ENCODE measurements around the gene OVAAL.

OVAAL gene

DNA sequence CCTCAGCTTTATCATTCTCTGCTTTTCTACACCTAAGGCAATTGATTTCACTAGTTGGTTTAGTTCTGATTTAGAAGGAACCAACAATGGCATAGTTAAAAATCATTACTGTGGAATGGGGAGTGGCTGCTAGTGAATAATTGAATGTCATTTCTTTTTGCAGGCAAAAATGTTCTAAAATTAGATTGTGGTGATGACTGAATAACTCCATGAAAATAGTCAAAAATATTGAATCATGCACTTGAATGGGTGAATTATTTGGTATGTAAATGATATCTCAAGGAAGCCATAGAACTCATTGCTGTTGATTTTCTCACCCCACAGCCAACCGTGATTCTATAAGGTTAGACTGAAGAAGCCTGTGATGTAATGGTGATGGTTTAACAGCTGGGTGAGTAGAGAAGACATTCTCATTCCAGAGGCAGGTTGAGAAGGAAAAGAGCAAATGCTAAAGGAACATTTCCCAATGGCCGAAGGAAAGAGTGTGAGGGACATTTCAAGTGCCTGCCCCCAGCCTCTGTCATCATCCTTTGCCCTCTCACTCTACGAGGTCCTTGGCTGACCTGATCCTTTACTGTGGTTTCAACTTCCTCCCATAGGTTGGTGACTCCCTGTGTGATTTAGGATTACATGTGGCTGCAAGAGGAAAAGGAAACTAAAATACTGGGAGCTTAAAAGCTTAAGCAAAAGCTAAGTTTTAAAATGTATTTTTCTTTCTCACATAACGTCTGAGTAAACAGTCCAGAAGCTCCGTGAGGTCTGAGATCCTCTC is 12.5 kb downstream of the OVAAL start:
- DNase-seq (ENCODE audit: low read depth in 2 of 2) = no peak

GRCh38 chr1:180571832-180572636 is 13.3 kb downstream of the OVAAL start:
- DNase-seq (ENCODE audit: low read depth in 2 of 2) = no peak

- DNase-seq (ENCODE audit: low read depth in 2 of 2) = no peak
These were observed 14.0 kb downstream of the OVAAL start for GRCh38 chr1:180572760-180573159.

GRCh38 chr1:180574031-180574713 is 15.4 kb downstream of the OVAAL start:
- DNase-seq (ENCODE audit: low read depth in 2 of 2) = no peak

GRCh38 chr1:180577361-180577760 is 18.6 kb downstream of the OVAAL start:
- DNase-seq (ENCODE audit: low read depth in 2 of 2) = no peak

- DNase-seq (ENCODE audit: low read depth in 2 of 2) = no peak
These were observed 21.3 kb downstream of the OVAAL start for GRCh38 chr1:180579961-180580611.

- DNase-seq (ENCODE audit: low read depth in 2 of 2) = no peak
These were observed 22.9 kb downstream of the OVAAL start for GRCh38 chr1:180581635-180582039.

- no peak for DNase-seq (ENCODE audit: low read depth in 2 of 2)
These were observed 26.1 kb downstream of the OVAAL start for GRCh38 chr1:180584869-180585268.

DNA sequence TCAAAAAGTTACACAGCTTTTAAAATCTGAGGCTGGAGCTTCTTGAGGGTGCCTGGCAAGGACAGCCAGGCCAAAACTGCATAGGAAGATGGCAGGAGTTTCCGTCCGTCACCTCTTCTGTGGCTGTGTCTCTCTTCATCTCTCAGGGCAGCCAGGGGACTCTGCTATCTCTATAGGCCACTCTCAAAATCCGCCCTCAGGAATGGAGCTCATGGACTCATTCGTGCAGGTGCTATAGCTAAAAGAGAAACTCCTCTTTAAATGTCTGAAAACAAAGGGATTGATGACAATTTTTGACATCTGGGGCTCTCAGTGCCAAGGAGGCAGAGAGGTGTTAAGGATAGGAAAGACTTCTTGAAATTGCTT is 27.2 kb downstream of the OVAAL start:
- no peak for DNase-seq (ENCODE audit: low read depth in 2 of 2)

GRCh38 chr1:180586671-180587155 is 27.9 kb downstream of the OVAAL start:
- no peak for DNase-seq (ENCODE audit: low read depth in 2 of 2)

DNA sequence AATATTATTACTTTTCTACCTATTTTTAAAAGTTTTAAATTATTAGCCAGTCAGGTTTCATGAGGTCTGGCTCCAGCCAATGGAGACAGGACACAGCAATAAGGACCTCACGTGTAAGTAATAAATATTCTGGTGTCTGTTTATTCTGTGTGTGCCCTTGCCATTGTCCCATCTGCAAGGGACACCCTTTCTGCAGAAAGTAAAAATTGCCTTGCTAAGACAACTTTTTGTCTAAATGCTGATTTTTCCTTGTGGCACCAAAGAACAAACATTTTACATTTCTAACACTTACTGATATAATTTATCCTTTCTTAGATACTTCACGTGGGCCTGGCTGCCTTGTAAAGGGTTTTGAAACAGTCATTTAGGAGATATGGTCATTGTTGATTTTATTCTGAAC is 29.4 kb downstream of the OVAAL start:
- no peak for DNase-seq (ENCODE audit: low read depth in 2 of 2)

DNA sequence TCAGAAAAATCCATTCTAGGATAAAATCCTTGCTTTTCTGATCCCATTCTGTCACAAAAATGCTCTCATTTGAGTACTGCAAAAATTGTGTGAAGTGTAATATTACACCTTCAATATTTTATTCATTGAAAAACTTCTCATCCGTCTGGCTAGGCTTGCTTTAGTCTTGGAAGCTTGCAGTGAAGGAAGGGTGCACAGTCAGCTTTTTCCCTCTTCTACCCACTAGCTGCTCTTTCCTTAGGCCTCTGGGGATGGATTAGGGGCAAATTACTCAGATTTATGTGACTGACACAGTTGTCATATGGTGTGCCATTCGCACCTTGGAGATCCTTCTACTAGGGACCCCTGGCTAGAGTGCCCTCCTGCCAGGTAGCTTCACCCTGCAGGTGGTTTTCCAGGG is 32.1 kb downstream of the OVAAL start:
- DNase-seq (ENCODE audit: low read depth in 2 of 2) = no peak

- no peak for DNase-seq (ENCODE audit: low read depth in 2 of 2)
These were observed 34.6 kb downstream of the OVAAL start for GRCh38 chr1:180593382-180593781.

GRCh38 chr1:180594723-180595122 is 36.0 kb downstream of the OVAAL start:
- DNase-seq (ENCODE audit: low read depth in 2 of 2) = no peak

DNA sequence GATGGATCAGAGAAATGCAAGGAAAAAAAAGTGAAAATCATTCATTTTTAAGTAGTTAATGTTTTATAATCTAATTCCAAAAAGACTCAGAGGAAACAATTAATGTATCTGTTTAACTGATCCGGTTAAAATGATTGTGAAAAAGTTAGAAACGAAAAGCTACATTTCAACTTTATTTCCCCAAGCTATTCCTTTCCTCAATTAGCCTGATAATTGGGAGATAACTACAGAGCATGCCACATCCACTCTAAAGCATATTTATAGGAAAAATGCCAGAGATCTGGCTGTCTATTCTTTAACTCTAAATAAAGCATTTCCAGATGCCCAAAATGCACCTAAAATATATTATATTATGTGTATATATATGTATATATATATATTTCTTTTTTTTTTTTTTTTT is 37.2 kb downstream of the OVAAL start:
- DNase-seq (ENCODE audit: low read depth in 2 of 2) = no peak

DNA sequence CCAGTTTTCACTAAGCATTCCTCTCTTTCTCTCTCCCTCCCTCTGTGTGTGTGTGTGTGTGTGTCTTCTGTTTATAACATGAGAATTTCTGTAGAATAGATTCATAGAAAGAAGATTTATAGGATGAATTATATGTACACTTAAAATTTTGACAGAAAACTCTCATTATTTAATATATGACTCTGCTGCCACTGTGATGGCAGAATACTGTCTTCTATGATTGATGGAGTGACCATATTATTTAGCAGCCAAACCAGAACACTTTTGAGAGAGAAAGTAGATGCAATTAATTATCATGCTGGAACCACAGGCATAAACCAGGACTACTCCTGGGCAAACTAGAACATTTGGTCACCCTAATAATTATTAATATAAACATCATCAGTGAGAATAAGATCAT is 38.8 kb downstream of the OVAAL start:
- no peak for DNase-seq (ENCODE audit: low read depth in 2 of 2)

DNA sequence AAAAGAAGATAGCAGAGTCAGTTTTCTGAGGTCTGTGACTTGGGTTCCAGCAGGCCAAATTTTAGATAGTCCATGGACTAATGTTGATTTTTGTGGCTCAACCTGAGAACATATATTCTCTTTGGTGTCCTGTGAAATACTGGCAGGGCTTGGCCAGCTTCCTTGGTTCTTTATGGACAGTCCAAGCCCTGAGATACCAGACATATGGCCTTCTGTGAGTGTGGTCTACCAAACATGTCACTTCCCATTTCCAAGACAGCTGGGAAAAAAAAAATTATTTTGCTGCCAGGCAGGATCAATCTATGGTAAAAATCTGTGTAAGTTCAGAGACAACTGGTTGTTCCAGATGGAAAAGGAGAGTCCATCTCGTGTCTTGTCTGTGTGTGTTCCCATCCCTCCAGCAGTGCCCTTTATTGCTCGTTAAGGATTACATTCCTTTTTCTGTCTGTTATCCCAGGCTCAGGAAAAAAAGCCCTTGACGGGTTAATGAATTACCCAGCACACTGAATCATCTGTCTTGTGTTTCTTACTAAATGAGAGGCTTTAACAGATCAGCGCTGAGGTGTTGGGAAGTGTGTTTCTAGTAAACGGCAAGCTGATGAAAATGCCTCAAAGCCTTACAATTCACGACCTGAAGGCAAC is 39.7 kb downstream of the OVAAL start:
- DNase-seq (ENCODE audit: low read depth in 2 of 2) = no peak

GRCh38 chr1:180600343-180600742 is 41.6 kb downstream of the OVAAL start:
- no peak for DNase-seq (ENCODE audit: low read depth in 2 of 2)

GRCh38 chr1:180601512-180601911 is 42.7 kb downstream of the OVAAL start:
- no peak for DNase-seq (ENCODE audit: low read depth in 2 of 2)

- no peak for DNase-seq (ENCODE audit: low read depth in 2 of 2)
These were observed 44.6 kb downstream of the OVAAL start for GRCh38 chr1:180603223-180603849.

GRCh38 chr1:180603850-180604226 is 45.1 kb downstream of the OVAAL start:
- DNase-seq (ENCODE audit: low read depth in 2 of 2) = no peak
